ENCODE results near the gene PIF1. TPM values are rescaled to one million over a fixed set of nuclear protein-coding genes. Genes with fewer than 3 reads are reported as not detected.

The PIF1 gene
- total RNA-seq, 1 experiment from 2014 or later = 43.5 TPM

GRCh38 chr15:64869501-64869900 is 44.1 kb upstream of the PIF1 start:
- no peak for TF ChIP-seq CTCF (conservative IDR thresholded peaks at IDR 0.05; ENCODE audit: low read depth, low read length)
- no peak for TF ChIP-seq EZH2 (IDR thresholded peaks at IDR 0.05; ENCODE audit: low read length, unreplicated experiment)
- TF ChIP-seq EZH2phosphoT487 (IDR thresholded peaks at IDR 0.05; ENCODE audit: borderline replicate concordance, low read length) = no peak
- Histone ChIP-seq H3F3A (ENCODE audit: low read length, unreplicated experiment) (no peaks in the 10 kb centered on the region), H3K4me2 (ENCODE audit: low read length) (no peak overlapping the region), H3K27ac (ENCODE audit: low read length) (no peak overlapping the region), H3K9me3 (ENCODE audit: low read length) (no peaks in the 10 kb centered on the region), H3K4me3 (ENCODE audit: low read length) (no peak overlapping the region), H3K27me3 (ENCODE audit: low read length) (no peaks in the 10 kb centered on the region), H4K20me1 (ENCODE audit: low read length) (no peaks in the 10 kb centered on the region), H3K4me1 (ENCODE audit: insufficient read depth, low read length) (no peaks in the 10 kb centered on the region), H2AFZ (ENCODE audit: low read length) (no peak overlapping the region), H3K79me2 (ENCODE audit: low read length) (no peaks in the 10 kb centered on the region), H3K9ac (ENCODE audit: low read length) (no peak overlapping the region), H3K36me3 (ENCODE audit: low read depth, low read length) (no peaks in the 10 kb centered on the region), H3K9me2 (replicated peaks; ENCODE audit: low read length) (no peaks in the 10 kb centered on the region)
- ChIA-PET CTCF (no interaction called here), POLR2A (ENCODE audit: unreplicated experiment) (no interaction called here)
- DNase-seq (no peak), ATAC-seq (no peak)
- intact Hi-C loops (cut with micrococcal nuclease) = no loop called here
- no TSS peak for BruUV-seq (replicated peaks)

GRCh38 chr15:64865998-64866520 is 40.6 kb upstream of the PIF1 start:
- H3K27ac ChIP-seq (ENCODE audit: low read length) = no peak overlapping the region
- DNase-seq = no peak
- H3K4me3 ChIP-seq (ENCODE audit: low read length) = no peak overlapping the region
- ATAC-seq = no peak
- no peaks in the 10 kb centered on the region for H3K4me1 ChIP-seq (ENCODE audit: insufficient read depth, low read length)
- H3K9me2 ChIP-seq (replicated peaks; ENCODE audit: low read length) = no peaks in the 10 kb centered on the region
- H3K79me2 ChIP-seq (ENCODE audit: low read length) = no peaks in the 10 kb centered on the region
- H3K9me3 ChIP-seq (ENCODE audit: low read length) = no peaks in the 10 kb centered on the region
- no peak overlapping the region for H3K4me2 ChIP-seq (ENCODE audit: low read length)
- H3F3A ChIP-seq (ENCODE audit: low read length, unreplicated experiment) = no peaks in the 10 kb centered on the region
- no peaks in the 10 kb centered on the region for H3K36me3 ChIP-seq (ENCODE audit: low read depth, low read length)
- H4K20me1 ChIP-seq (ENCODE audit: low read length) = no peaks in the 10 kb centered on the region
- H3K27me3 ChIP-seq (ENCODE audit: low read length) = no peaks in the 10 kb centered on the region
- intact Hi-C loops (cut with micrococcal nuclease) = no loop called here
- H3K9ac ChIP-seq (ENCODE audit: low read length) = no peak overlapping the region
- CTCF ChIA-PET = no interaction called here
- no TSS peak for BruUV-seq (replicated peaks)
- no peak for TF ChIP-seq EZH2 (IDR thresholded peaks at IDR 0.05; ENCODE audit: low read length, unreplicated experiment)
- H2AFZ ChIP-seq (ENCODE audit: low read length) = no peak overlapping the region
- POLR2A ChIA-PET (ENCODE audit: unreplicated experiment) = no interaction called here

- ChIA-PET POLR2A (ENCODE audit: unreplicated experiment) (no interaction called here), CTCF (no interaction called here)
- H3K36me3 ChIP-seq (ENCODE audit: low read depth, low read length) = no peaks in the 10 kb centered on the region
- no peaks in the 10 kb centered on the region for H3K79me2 ChIP-seq (ENCODE audit: low read length)
- H4K20me1 ChIP-seq (ENCODE audit: low read length) = no peaks in the 10 kb centered on the region
- intact Hi-C loops (cut with micrococcal nuclease) = no loop called here
- H3F3A ChIP-seq (ENCODE audit: low read length, unreplicated experiment) = no peaks in the 10 kb centered on the region
- no peak overlapping the region for H3K27ac ChIP-seq (ENCODE audit: low read length)
- H3K27me3 ChIP-seq (ENCODE audit: low read length) = no peaks in the 10 kb centered on the region
- ATAC-seq (no peak), DNase-seq (no peak)
- no peaks in the 10 kb centered on the region for H3K9me3 ChIP-seq (ENCODE audit: low read length)
- no peak overlapping the region for H3K4me2 ChIP-seq (ENCODE audit: low read length)
- no TSS peak for BruUV-seq (replicated peaks)
- TF ChIP-seq CTCF (conservative IDR thresholded peaks at IDR 0.05; ENCODE audit: low read depth, low read length) (no peak), EZH2phosphoT487 (IDR thresholded peaks at IDR 0.05; ENCODE audit: borderline replicate concordance, low read length) (no peak), EZH2 (IDR thresholded peaks at IDR 0.05; ENCODE audit: low read length, unreplicated experiment) (no peak)
- H3K9me2 ChIP-seq (replicated peaks; ENCODE audit: low read length) = no peaks in the 10 kb centered on the region
- no peak overlapping the region for H3K4me3 ChIP-seq (ENCODE audit: low read length)
- no peak overlapping the region for H3K9ac ChIP-seq (ENCODE audit: low read length)
- H3K4me1 ChIP-seq (ENCODE audit: insufficient read depth, low read length) = no peaks in the 10 kb centered on the region
- no peak overlapping the region for H2AFZ ChIP-seq (ENCODE audit: low read length)
These were observed 39.9 kb upstream of the PIF1 start for GRCh38 chr15:64865126-64865997.
